ENCODE results near the gene DGAT2. TPM values are rescaled to one million over a fixed set of nuclear protein-coding genes. Genes with fewer than 3 reads are reported as not detected.
A peak's percentile ranks its signal among the peaks of the same experiment; 100 is the strongest.

The DGAT2 gene
- polyA plus RNA-seq, 1 donor from 2014 or later: 2.7 TPM

DNA sequence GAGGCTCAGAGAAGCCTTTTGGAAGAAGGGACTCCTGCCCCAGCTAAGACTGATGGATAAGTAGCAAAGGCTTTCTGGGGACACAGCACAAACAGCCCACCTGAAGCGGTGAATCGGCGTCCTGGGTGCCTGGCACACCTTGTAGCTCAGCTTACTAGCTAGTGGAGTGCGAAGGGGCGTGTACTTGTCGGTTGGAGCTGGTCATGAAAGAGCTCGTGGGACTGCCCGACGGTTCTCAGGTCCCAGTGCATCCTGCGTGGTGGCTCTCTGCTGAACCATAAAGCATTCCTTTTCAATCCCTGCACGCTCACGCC is 45.7 kb downstream of the DGAT2 start:
- H4K20me1 ChIP-seq (ENCODE audit: insufficient read depth): no peaks in the 10 kb centered on the region
- H3K9me3 ChIP-seq (ENCODE audit: low read length): no peaks in the 10 kb centered on the region
- H3K36me3 ChIP-seq (ENCODE audit: insufficient read depth, low read length): no peaks in the 10 kb centered on the region
- H2AFZ ChIP-seq (ENCODE audit: low read depth, low read length): peak overlapping the region; percentile 91
- H3K27ac ChIP-seq (ENCODE audit: low read length): peak overlapping the region; percentile 92
- TF ChIP-seq EP300 (conservative IDR thresholded peaks at IDR 0.05; ENCODE audit: poor library complexity, severe bottlenecking): no peak
- TF ChIP-seq CTCF (IDR thresholded peaks at IDR 0.05; ENCODE audit: poor library complexity, severe bottlenecking): no peak
- peak; percentile 89 for TF ChIP-seq MXI1 (conservative IDR thresholded peaks at IDR 0.05; ENCODE audit: poor library complexity, severe bottlenecking)
- no peak for TF ChIP-seq TAF1 (IDR thresholded peaks at IDR 0.05; ENCODE audit: low read depth)
- TF ChIP-seq REST (IDR thresholded peaks at IDR 0.05; ENCODE audit: borderline replicate concordance): peak; percentile 81
- peak; percentile 55 for TF ChIP-seq RAD21 (conservative IDR thresholded peaks at IDR 0.05)
- TF ChIP-seq SMC3 (conservative IDR thresholded peaks at IDR 0.05; ENCODE audit: poor library complexity): peak; percentile 46
- H3K79me2 ChIP-seq (replicated peaks; ENCODE audit: insufficient read depth, low read length): peaks cover 34% of the 10 kb centered on the region
- peak overlapping the region; percentile 87 for H3K9ac ChIP-seq (ENCODE audit: low read length)
- H3K9me2 ChIP-seq (ENCODE audit: insufficient read depth, low read length): no peaks in the 10 kb centered on the region
- no peaks in the 10 kb centered on the region for H3K27me3 ChIP-seq (ENCODE audit: insufficient read depth, low read depth, low read length)
- peaks cover 3% of the 10 kb centered on the region for H3F3A ChIP-seq (ENCODE audit: insufficient read depth, low read length, poor library complexity, severe bottlenecking)
- peak overlapping the region; percentile 97 for H3K4me3 ChIP-seq (ENCODE audit: low read length)
- peak overlapping the region; percentile 85 for H3K4me2 ChIP-seq (ENCODE audit: low read length)

- Histone ChIP-seq H3K27me3 (ENCODE audit: insufficient read depth, low read depth, low read length) (no peaks in the 10 kb centered on the region), H3K4me2 (ENCODE audit: low read length) (peak within 1 kb of the TSS; percentile 85), H3K27ac (ENCODE audit: low read length) (peak within 1 kb of the TSS; percentile 92), H3K36me3 (ENCODE audit: insufficient read depth, low read length) (no peaks in the 10 kb centered on the region), H4K20me1 (ENCODE audit: insufficient read depth) (no peaks in the 10 kb centered on the region), H3K9me2 (ENCODE audit: insufficient read depth, low read length) (no peaks in the 10 kb centered on the region), H2AFZ (ENCODE audit: low read depth, low read length) (peak within 1 kb of the TSS; percentile 91), H3K9me3 (ENCODE audit: low read length) (no peaks in the 10 kb centered on the region), H3K79me2 (replicated peaks; ENCODE audit: insufficient read depth, low read length) (peaks cover 34% of the 10 kb centered on the region), H3K9ac (ENCODE audit: low read length) (peak within 1 kb of the TSS; percentile 87), H3K4me3 (ENCODE audit: low read length) (peak within 1 kb of the TSS; percentile 97), H3F3A (ENCODE audit: insufficient read depth, low read length, poor library complexity, severe bottlenecking) (peaks cover 3% of the 10 kb centered on the region)
- TF ChIP-seq RAD21 (conservative IDR thresholded peaks at IDR 0.05): peak; percentile 2
- peak; percentile 83 for TF ChIP-seq TAF1 (IDR thresholded peaks at IDR 0.05; ENCODE audit: low read depth)
- peak; percentile 35 for TF ChIP-seq CTCF (IDR thresholded peaks at IDR 0.05; ENCODE audit: poor library complexity, severe bottlenecking)
- TF ChIP-seq EZH2 (IDR thresholded peaks at IDR 0.05; ENCODE audit: borderline replicate concordance, insufficient read depth, low read length, poor library complexity, severe bottlenecking): no peak
- TF ChIP-seq SMC3 (conservative IDR thresholded peaks at IDR 0.05; ENCODE audit: poor library complexity): no peak
- TF ChIP-seq POLR2AphosphoS5 (IDR thresholded peaks at IDR 0.05): peak; percentile 96
- peak; percentile 71 for TF ChIP-seq REST (IDR thresholded peaks at IDR 0.05; ENCODE audit: borderline replicate concordance)
- TF ChIP-seq MXI1 (conservative IDR thresholded peaks at IDR 0.05; ENCODE audit: poor library complexity, severe bottlenecking): peak; percentile 54
- peak; percentile 54 for TF ChIP-seq EP300 (conservative IDR thresholded peaks at IDR 0.05; ENCODE audit: poor library complexity, severe bottlenecking)
These were observed 46.2 kb downstream of the DGAT2 start, which contains the start of gene UVRAG for GRCh38 chr11:75814677-75815344. TSS of gene UVRAG (plus strand) at chr11:75815210. CDS start at chr11:75815408, 198 bp downstream.

Data from neural cell (in vitro differentiated cells).